ENCODE measurements around the gene KRT86. TPM values are rescaled to one million over a fixed set of nuclear protein-coding genes. Genes with fewer than 3 reads are reported as not detected.

Gene KRT86
- total and polyA plus RNA-seq, 2 of the 13 experiments (the other 11 are each of a cell fraction or from before 2014, with no cell fraction given) = not detected

DNA sequence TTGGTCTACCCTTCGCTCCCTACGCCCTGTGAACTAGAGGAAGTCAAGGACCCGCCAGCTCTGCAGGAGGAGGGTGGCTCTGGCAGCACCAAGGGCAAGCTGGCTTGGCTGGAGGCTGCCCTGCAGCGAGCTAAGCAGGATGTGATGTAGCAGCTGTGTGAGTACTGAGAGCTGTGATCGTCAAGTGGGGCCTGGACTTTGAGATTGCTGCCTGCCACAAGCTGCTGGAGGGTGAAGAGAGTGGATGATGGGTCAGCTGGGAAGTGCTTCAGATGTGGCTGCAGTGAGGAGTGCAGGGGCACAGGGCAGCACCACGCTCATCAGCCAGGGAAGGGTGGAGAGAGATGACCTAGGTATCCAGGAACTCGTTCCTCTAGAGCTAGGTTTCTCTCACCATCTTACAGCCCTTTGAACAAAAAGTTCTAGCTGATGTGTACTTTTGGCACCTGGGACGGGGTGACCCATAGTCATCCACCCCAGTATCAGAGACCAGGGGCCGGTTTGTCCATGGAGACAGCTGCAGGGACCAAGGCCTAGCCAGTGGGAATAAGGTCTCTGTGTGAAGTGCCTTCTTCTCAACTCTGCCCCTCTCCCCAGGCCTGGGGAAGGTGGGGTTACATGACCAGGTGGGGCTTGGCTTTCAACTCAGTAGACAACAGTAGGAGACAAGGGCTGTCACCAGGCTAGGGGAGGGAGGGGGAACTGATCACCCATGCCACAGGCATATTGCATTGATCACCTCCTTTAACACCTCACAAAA lies 3.2 kb downstream of the KRT86 start (continued):
- TF ChIP-seq, protein P1, sequence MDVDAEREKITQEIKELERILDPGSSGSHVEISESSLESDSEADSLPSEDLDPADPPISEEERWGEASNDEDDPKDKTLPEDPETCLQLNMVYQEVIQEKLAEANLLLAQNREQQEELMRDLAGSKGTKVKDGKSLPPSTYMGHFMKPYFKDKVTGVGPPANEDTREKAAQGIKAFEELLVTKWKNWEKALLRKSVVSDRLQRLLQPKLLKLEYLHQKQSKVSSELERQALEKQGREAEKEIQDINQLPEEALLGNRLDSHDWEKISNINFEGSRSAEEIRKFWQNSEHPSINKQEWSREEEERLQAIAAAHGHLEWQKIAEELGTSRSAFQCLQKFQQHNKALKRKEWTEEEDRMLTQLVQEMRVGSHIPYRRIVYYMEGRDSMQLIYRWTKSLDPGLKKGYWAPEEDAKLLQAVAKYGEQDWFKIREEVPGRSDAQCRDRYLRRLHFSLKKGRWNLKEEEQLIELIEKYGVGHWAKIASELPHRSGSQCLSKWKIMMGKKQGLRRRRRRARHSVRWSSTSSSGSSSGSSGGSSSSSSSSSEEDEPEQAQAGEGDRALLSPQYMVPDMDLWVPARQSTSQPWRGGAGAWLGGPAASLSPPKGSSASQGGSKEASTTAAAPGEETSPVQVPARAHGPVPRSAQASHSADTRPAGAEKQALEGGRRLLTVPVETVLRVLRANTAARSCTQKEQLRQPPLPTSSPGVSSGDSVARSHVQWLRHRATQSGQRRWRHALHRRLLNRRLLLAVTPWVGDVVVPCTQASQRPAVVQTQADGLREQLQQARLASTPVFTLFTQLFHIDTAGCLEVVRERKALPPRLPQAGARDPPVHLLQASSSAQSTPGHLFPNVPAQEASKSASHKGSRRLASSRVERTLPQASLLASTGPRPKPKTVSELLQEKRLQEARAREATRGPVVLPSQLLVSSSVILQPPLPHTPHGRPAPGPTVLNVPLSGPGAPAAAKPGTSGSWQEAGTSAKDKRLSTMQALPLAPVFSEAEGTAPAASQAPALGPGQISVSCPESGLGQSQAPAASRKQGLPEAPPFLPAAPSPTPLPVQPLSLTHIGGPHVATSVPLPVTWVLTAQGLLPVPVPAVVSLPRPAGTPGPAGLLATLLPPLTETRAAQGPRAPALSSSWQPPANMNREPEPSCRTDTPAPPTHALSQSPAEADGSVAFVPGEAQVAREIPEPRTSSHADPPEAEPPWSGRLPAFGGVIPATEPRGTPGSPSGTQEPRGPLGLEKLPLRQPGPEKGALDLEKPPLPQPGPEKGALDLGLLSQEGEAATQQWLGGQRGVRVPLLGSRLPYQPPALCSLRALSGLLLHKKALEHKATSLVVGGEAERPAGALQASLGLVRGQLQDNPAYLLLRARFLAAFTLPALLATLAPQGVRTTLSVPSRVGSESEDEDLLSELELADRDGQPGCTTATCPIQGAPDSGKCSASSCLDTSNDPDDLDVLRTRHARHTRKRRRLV (CRISPR knock-in tag; IDR thresholded peaks at IDR 0.05) = no peak
- TF ChIP-seq FOXA3 (CRISPR knock-in tag; IDR thresholded peaks at IDR 0.05) (no peak), BORCS8-MEF2B (CRISPR knock-in tag; IDR thresholded peaks at IDR 0.05) (no peak), ELF4 (CRISPR knock-in tag; IDR thresholded peaks at IDR 0.05; ENCODE audit: borderline replicate concordance) (no peak), ASH2L (IDR thresholded peaks at IDR 0.05; ENCODE audit: insufficient read length, low read depth, low read length) (no peak), GABPA (IDR thresholded peaks at IDR 0.05; ENCODE audit: low read depth, low read length) (no peak), GABPA (CRISPR knock-in tag; IDR thresholded peaks at IDR 0.05; ENCODE audit: low read depth) (no peak), XRCC5 (optimal IDR thresholded peaks at IDR 0.05; ENCODE audit: low read length) (no peak), SMAD1 (CRISPR knock-in tag; IDR thresholded peaks at IDR 0.05; ENCODE audit: borderline replicate concordance, low read depth) (no peak), ZNF543 (CRISPR knock-in tag; IDR thresholded peaks at IDR 0.05) (no peak), SMC3 (IDR thresholded peaks at IDR 0.05; ENCODE audit: low read length) (no peak), ZNF564 (CRISPR knock-in tag; IDR thresholded peaks at IDR 0.05) (no peak), TBL1XR1 (IDR thresholded peaks at IDR 0.05; ENCODE audit: borderline replicate concordance, low read length, partially characterized antibody) (no peak), MEIS1 (CRISPR knock-in tag; IDR thresholded peaks at IDR 0.05; ENCODE audit: borderline replicate concordance) (no peak)
- TF ChIP-seq, protein P2, sequence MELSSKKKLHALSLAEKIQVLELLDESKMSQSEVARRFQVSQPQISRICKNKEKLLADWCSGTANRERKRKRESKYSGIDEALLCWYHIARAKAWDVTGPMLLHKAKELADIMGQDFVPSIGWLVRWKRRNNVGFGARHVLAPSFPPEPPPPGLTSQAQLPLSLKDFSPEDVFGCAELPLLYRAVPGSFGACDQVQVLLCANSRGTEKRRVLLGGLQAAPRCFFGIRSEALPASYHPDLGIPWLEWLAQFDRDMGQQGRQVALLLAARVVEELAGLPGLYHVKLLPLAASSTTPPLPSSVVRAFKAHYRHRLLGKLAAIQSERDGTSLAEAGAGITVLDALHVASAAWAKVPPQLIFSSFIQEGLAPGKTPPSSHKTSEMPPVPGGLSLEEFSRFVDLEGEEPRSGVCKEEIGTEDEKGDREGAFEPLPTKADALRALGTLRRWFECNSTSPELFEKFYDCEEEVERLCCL (CRISPR knock-in tag; IDR thresholded peaks at IDR 0.05; ENCODE audit: borderline replicate concordance) = no peak
- TF ChIP-seq, protein P3, sequence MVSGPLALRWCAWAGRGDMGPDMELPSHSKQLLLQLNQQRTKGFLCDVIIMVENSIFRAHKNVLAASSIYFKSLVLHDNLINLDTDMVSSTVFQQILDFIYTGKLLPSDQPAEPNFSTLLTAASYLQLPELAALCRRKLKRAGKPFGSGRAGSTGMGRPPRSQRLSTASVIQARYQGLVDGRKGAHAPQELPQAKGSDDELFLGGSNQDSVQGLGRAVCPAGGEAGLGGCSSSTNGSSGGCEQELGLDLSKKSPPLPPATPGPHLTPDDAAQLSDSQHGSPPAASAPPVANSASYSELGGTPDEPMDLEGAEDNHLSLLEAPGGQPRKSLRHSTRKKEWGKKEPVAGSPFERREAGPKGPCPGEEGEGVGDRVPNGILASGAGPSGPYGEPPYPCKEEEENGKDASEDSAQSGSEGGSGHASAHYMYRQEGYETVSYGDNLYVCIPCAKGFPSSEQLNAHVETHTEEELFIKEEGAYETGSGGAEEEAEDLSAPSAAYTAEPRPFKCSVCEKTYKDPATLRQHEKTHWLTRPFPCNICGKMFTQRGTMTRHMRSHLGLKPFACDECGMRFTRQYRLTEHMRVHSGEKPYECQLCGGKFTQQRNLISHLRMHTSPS (CRISPR knock-in tag; IDR thresholded peaks at IDR 0.05; ENCODE audit: low read depth) = no peak
- TF ChIP-seq, protein P4, sequence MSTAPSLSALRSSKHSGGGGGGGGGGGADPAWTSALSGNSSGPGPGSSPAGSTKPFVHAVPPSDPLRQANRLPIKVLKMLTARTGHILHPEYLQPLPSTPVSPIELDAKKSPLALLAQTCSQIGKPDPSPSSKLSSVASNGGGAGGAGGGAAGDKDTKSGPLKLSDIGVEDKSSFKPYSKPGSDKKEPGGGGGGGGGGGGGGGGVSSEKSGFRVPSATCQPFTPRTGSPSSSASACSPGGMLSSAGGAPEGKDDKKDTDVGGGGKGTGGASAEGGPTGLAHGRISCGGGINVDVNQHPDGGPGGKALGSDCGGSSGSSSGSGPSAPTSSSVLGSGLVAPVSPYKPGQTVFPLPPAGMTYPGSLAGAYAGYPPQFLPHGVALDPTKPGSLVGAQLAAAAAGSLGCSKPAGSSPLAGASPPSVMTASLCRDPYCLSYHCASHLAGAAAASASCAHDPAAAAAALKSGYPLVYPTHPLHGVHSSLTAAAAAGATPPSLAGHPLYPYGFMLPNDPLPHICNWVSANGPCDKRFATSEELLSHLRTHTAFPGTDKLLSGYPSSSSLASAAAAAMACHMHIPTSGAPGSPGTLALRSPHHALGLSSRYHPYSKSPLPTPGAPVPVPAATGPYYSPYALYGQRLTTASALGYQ (CRISPR knock-in tag; IDR thresholded peaks at IDR 0.05) = no peak

Measured in HepG2 (cell line).